GM13977 (cell line): ENCODE data around the gene DDX19B.
"Not testable (repeated sequence)": the region's sequence is repeated elsewhere in the genome, so short reads cannot be mapped to it uniquely, and the experiment has no call there.

Experiments used
- DNase-seq: peaks from one replicate; pipeline ENCODE4 v3.0.0; 2012; ENCODE audit warnings: low spot score
- CTCF ChIP-seq: IDR thresholded peaks from 2 replicates; pipeline ENCODE4 v1.5.1; 2012; ENCODE audit warnings: mild to moderate bottlenecking, control low read depth; ENCODE audit not compliant: insufficient read depth; ENCODE audit errors: extremely low read depth, missing control alignments
- in situ Hi-C: fragments of 300-500 bp; cut with MboI; formaldehyde crosslinking; loops from one replicate; pipeline ENCODE4 v1.12.0; 2022; ENCODE audit warnings: low sequenced_read_pairs, low pct_unique_long_range_greater_than_20kb, mixed read lengths, inconsistent platforms; ENCODE audit not compliant: unreplicated experiment

The DDX19B gene

GRCh38 chr16:70298988-70299938 is at the start of gene DDX19B:
DDX19B (plus strand) TSS chr16:70299186; CDS start chr16:70299298, 112 bp downstream.
- peak; percentile 79 for DNase-seq
- no peak for TF ChIP-seq CTCF
- in situ Hi-C loops: no loop called here

GRCh38 chr16:70249697-70250096 is 49.3 kb upstream of the DDX19B start:
- in situ Hi-C loops, DNase-seq: not testable (repeated sequence)

- TF ChIP-seq CTCF: peak; percentile 26
- in situ Hi-C loops: no loop called here
- peak; percentile 81 for DNase-seq
Measured at GRCh38 chr16:70250748-70251628, 48.0 kb upstream of the DDX19B start.

- peak; percentile 96 for DNase-seq
- peak; percentile 96 for TF ChIP-seq CTCF
- in situ Hi-C loops: no loop called here
Measured at GRCh38 chr16:70251629-70252354, 47.2 kb upstream of the DDX19B start, which contains the start of gene EXOSC6. EXOSC6 (minus strand) TSS chr16:70251940; CDS start chr16:70251900, 40 bp downstream.

GRCh38 chr16:70252355-70252988 is 46.5 kb upstream of the DDX19B start:
- in situ Hi-C loops: no loop called here
- no peak for DNase-seq
- TF ChIP-seq CTCF: peak; percentile 43

- peak; percentile 45 for TF ChIP-seq CTCF
- peak; percentile 43 for DNase-seq
- in situ Hi-C loops: no loop called here
Measured at GRCh38 chr16:70253291-70254106, 45.5 kb upstream of the DDX19B start.
